GM12875 (cell line): ENCODE data around the gene CCNL1.

Experiments used
- H3K4me3 ChIP-seq: one replicate; pipeline ENCODE4 v1.5.1; 2011; ENCODE audit warnings: low read depth, low read length, control low read depth
- TF ChIP-seq, protein P1 (sequence below): IDR thresholded peaks from 2 replicates; pipeline ENCODE4 v1.5.1; 2011; ENCODE audit warnings: low read depth, mild to moderate bottlenecking, control low read depth, inconsistent platforms, low read length, moderate library complexity, borderline replicate concordance; ENCODE audit not compliant: insufficient read depth

The CCNL1 gene

DNA sequence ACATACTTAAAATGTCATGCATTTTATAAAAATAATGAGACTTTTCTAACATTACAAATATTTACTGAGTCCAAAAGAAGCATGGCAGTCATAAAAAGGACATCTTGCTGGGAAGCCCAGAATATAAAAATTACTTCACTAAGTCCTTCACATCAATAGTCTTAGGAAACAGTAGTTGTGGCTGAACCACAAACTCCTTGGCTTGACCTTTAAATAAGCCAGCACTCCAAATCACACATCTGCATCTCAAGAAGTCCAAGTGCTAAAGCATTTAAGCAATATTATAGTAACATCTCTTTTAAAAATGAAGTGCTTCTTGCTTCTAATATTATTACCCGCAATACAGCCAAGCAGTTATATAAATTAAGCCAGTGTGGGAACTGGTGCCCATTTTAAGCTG, 8.8 kb downstream of the CCNL1 start:
- no peak overlapping the region for H3K4me3 ChIP-seq
- TF ChIP-seq, protein P1, sequence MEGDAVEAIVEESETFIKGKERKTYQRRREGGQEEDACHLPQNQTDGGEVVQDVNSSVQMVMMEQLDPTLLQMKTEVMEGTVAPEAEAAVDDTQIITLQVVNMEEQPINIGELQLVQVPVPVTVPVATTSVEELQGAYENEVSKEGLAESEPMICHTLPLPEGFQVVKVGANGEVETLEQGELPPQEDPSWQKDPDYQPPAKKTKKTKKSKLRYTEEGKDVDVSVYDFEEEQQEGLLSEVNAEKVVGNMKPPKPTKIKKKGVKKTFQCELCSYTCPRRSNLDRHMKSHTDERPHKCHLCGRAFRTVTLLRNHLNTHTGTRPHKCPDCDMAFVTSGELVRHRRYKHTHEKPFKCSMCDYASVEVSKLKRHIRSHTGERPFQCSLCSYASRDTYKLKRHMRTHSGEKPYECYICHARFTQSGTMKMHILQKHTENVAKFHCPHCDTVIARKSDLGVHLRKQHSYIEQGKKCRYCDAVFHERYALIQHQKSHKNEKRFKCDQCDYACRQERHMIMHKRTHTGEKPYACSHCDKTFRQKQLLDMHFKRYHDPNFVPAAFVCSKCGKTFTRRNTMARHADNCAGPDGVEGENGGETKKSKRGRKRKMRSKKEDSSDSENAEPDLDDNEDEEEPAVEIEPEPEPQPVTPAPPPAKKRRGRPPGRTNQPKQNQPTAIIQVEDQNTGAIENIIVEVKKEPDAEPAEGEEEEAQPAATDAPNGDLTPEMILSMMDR = no peak

DNA sequence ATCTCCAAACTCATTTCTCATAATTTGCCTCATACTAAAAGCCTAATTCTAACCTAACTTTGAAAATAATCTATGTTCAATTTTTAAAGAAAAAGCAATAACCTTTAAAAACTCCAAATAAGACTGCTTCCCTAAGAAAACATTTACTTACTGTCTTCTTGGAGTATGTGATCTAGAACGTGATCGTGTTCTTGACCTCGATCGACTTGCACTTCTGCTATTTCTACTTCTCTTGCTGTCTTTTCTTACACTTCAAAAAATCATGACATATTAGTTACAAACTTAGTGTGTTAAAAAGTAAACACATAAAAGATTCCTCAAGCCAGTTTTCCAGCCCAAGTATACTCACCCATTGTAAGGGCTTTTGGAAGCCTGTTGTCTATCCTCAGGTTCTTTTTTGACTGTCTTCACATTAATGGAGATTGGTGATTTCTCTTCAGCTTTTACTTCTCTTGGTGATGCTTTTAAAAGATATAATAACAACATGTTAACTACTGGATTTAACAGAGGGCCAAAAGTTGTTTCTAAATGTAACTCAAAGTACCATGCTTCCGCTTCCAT, 10.7 kb downstream of the CCNL1 start:
- H3K4me3 ChIP-seq = no peak overlapping the region

DNA sequence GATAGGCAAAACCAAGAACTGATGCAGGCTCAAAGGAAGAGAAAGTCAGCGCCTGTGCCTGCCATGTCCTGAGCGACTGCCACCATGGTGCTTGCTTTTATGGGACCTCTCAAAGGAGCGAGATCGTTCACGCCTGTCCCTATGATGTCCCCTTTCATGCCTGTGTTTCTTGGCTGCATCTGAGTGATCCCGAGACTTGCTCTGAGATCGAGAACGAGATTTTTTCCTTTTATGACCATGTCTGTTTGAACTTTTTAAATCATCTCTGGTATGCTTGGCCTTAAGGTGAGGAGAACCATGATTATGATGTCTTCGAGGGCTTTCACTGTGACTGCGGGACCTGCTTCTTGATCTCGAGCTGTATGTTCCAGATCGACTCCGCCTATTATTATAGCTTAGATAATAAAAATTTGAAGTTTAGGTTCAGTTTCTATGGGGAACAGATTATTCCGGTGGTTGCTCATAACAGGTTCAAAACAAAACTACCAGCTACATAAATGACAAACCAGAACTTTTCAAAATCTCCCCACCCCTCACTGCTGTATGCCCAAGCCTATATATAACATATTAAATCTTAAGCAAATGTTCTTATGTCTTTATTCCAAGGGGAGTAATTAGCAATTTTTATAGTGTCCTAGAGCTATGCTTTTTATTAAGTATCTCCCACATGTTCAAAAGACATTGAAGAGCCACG, 11.6 kb downstream of the CCNL1 start:
- H3K4me3 ChIP-seq = no peak overlapping the region
- TF ChIP-seq, protein P1 = no peak

More for the DNA sequence above, 10.7 kb downstream of the CCNL1 start:
- TF ChIP-seq, protein P1 = no peak

DNA sequence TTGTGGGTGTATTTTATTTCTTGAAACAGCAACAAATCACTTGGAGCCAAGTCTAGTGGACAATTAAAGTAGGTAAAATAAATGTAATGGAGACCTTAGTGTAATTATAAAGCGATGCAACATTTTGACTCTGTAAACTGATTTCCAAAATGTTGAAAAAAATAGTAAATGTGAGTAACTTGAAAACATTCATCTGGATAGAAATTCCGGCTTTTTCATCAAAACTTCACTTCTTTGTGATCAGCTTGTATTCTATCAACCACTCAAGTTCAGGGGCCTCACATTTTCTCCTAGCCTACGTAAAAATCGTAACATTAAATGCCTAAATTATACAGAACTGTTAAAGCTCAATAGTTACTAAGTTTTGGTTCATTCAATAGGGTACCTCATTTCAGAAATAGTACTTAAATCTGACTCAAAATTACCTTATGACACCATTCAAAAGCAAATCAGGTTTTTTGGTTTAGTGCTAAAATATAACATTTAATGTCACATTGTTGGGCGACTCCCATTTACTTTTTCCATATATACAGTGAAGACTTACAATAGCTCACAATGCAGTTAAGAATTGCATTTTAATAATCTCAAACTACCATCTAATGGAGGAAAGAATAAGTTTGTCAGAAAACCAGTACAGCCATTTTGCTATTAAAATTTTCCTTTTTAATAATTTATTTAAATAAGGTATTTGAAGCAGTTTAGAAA, 12.7 kb downstream of the CCNL1 start:
- TF ChIP-seq, protein P1 = no peak

DNA sequence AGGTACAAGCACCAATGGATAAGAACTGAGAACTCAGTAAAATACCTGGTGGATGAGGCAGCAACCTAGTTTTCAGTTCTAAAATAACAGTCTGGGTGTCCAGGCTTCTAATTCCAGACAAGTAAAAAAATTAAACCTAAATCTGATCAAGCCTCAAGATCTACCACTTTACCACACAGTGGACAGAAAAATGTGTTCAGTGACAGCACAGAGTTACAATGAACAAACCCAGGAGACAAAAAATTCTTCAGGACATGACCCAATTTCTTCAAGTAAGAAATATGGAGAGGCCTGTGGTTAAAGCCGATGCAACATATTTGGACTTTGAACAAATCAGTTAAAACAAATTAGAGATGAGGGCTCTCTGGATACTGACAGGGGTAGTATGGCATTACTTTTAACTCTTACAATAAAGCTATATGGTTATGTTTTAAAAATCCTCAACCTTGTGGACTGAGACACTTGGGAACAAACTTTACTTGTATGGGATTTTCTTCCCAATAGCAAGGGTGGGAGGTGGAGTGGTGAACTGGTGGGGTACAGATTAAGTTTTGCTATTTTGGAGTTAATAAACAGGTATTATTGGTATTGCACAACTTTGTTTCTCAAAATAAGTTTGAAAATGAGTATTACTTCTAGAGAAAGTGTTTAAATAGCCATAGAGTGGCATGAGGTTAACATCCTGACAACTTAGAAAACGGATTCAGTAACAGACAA, 14.2 kb downstream of the CCNL1 start:
- H3K4me3 ChIP-seq = no peak overlapping the region
- TF ChIP-seq, protein P1 = no peak

More for the DNA sequence above, 12.7 kb downstream of the CCNL1 start:
- no peak overlapping the region for H3K4me3 ChIP-seq

DNA sequence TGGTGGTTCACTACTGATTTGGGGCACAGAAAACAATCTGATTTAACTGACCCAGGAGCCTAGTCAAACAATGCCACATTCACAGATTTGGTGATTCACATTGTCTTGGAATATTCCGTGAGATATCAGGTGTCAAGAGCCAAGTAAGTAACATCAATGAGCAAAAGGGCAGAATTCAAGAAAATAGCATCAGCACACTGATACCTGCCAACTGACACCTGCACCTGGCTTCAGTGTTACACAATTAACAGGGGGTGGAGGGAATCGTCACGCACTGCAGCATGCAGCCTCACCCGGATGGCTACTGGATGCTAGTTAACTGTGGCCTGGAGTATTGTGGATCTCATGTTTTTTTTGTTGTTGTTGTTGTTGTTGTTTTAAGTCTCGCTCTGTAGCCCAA, 17.6 kb downstream of the CCNL1 start:
- TF ChIP-seq, protein P1 = no peak
- no peak overlapping the region for H3K4me3 ChIP-seq
